Prostate gland (tissue), 2 donors: ENCODE data around the gene CREB5.

Experiments
- CTCF ChIP-seq, 4 experiments: fragments of 200-600 bp in 2 of 4; fragments of 450-650 bp in 2 of 4; sonication (generic) in 2 of 4; IDR thresholded peaks; 1 replicate in 3 of 4; 2 replicates in 1 of 4; pipeline ENCODE4 v1.5.1; 2016 to 2019; ENCODE audit warnings: antibody characterized with exemption in 4 of 4, mild to moderate bottlenecking in 2 of 4, moderate library complexity in 2 of 4
- POLR2AphosphoS5 ChIP-seq: sonication (generic); formaldehyde crosslinking; IDR thresholded peaks from one replicate; pipeline ENCODE4 v1.6.1; 2017; ENCODE audit warnings: antibody characterized with exemption

GRCh38 chr7:28554802-28555471 lies 142.6 kb downstream of the CREB5 start:
- TF ChIP-seq POLR2AphosphoS5: no peak
- TF ChIP-seq CTCF (IDR thresholded peaks at IDR 0.05): no peak
